ENCODE data around the gene FKBP4. TPM values are rescaled to one million over a fixed set of nuclear protein-coding genes. Genes with fewer than 3 reads are reported as not detected.

Gene FKBP4
- total RNA-seq, 1 donor from 2014 or later: 94.7 TPM

DNA sequence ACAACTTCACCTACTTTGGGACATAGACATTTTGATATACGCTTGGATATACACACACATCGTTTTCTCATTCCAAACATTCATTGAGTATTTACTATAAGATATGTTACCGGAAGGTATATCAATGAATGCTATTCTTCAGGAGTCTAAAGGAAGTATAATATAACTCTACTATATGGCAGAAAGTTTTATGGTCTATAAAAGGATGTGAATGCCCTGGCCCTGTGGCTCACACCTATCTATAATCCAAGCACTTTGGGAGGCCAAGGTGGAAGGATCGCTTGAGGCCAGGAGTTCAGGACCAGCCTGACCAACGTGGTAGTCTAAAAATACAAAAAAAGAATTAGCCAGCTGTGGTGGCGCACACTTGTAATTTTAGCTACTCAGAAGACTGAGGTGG, 34.5 kb downstream of the FKBP4 start:
- peaks cover 71% of the 10 kb centered on the region for H3K36me3 Mint-ChIP-seq (ENCODE audit: low read depth)
- TF ChIP-seq, protein P1, sequence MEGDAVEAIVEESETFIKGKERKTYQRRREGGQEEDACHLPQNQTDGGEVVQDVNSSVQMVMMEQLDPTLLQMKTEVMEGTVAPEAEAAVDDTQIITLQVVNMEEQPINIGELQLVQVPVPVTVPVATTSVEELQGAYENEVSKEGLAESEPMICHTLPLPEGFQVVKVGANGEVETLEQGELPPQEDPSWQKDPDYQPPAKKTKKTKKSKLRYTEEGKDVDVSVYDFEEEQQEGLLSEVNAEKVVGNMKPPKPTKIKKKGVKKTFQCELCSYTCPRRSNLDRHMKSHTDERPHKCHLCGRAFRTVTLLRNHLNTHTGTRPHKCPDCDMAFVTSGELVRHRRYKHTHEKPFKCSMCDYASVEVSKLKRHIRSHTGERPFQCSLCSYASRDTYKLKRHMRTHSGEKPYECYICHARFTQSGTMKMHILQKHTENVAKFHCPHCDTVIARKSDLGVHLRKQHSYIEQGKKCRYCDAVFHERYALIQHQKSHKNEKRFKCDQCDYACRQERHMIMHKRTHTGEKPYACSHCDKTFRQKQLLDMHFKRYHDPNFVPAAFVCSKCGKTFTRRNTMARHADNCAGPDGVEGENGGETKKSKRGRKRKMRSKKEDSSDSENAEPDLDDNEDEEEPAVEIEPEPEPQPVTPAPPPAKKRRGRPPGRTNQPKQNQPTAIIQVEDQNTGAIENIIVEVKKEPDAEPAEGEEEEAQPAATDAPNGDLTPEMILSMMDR (IDR thresholded peaks at IDR 0.05): no peak
- ChIA-PET POLR2A (no interaction called here), CTCF (no interaction called here)
- no peak overlapping the region for H3K4me3 Mint-ChIP-seq
- H3K9me3 Mint-ChIP-seq: no peaks in the 10 kb centered on the region
- H3K27ac Mint-ChIP-seq: no peak overlapping the region
- no peaks in the 10 kb centered on the region for H3K27me3 Mint-ChIP-seq
- H3K4me1 Mint-ChIP-seq: no peaks in the 10 kb centered on the region
- intact Hi-C loops (cut with micrococcal nuclease): no loop called here
- no peak for DNase-seq
- ATAC-seq (ENCODE audit: low read depth): no peak

DNA sequence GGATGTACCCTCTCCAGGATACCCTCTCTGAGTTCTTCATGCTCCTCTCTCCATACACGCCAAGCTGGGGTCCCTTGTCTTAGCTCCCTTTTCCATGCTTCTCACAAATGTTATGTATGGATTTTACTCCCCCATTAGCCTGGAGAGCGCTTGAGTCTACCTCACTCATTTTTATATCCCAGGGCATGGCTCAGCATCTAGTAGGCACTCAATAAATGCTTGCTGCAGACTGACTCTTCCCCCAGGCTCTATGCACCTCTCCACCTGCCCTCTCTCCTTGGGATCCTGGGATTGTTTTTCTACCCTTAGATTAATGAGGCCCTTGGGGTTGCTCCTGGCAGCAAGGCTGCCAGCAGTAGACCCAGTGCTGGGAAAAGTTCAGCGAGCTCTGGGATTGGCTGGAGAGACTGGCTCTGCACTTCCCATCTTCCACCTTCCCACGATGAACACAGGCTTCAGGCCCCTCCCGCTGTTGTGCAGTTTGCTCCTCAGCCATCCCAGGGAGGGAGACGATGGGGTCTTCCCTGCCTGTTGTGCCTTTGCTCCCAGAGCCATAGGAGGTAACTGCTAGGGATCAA, 37.9 kb downstream of the FKBP4 start:
- CTCF ChIA-PET: no interaction called here
- Mint-ChIP-seq H3K4me1 (peaks cover 4% of the 10 kb centered on the region), H3K4me3 (no peak overlapping the region), H3K9me3 (no peaks in the 10 kb centered on the region), H3K27ac (no peak overlapping the region), H3K27me3 (no peaks in the 10 kb centered on the region), H3K36me3 (ENCODE audit: low read depth) (peaks cover 44% of the 10 kb centered on the region)
- POLR2A ChIA-PET: no interaction called here
- DNase-seq (no peak), ATAC-seq (ENCODE audit: low read depth) (no peak)
- intact Hi-C loops (cut with micrococcal nuclease): no loop called here
- TF ChIP-seq, protein P1 (IDR thresholded peaks at IDR 0.05): no peak

DNA sequence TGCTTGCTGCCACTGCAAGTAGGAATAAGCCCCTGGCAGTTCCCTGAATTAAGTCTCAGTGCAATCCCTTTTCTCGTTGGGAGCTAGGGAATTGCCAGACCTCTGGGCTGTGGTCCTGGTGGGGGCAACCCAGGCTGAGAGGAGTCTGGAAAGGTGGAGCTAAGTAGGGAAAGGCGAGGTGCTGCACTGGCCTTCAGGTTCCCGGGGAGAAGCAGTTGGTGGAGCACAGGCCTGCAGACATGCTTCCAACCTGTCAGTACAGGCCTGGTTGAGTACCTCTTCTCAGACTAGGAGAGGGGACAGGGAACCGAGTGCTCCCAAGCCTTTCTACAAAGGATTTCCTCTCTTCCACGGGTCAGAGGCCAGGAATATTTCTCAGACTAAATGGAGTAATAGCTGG, 38.6 kb downstream of the FKBP4 start:
- ChIA-PET CTCF (no interaction called here), POLR2A (no interaction called here)
- Mint-ChIP-seq H3K27me3 (no peaks in the 10 kb centered on the region), H3K27ac (no peak overlapping the region), H3K9me3 (no peaks in the 10 kb centered on the region), H3K4me1 (peaks cover 4% of the 10 kb centered on the region), H3K36me3 (ENCODE audit: low read depth) (peaks cover 40% of the 10 kb centered on the region), H3K4me3 (no peak overlapping the region)
- intact Hi-C loops (cut with micrococcal nuclease): no loop called here
- TF ChIP-seq, protein P1 (IDR thresholded peaks at IDR 0.05): no peak
- ATAC-seq (ENCODE audit: low read depth): no peak
- DNase-seq: no peak

DNA sequence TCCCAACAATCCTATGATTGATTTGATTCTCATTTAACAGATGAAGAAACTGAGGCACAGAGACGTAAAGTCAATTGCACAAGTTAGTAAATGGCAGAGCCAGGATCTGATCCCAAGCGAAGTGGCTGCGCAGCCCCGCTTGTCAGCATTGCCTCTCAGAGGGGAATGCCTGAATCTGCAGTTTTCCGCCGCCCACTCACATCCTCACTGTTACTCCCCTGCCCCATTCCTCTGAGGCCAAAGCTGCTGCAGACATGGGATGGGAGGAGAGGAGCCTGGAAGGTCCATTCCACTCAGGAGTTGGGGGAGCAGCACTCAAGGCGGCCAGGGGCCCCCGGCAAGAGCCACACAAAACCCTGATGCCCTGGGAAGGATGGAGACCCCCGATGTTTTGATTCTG, 39.0 kb downstream of the FKBP4 start:
- DNase-seq (no peak), ATAC-seq (ENCODE audit: low read depth) (no peak)
- CTCF ChIA-PET: no interaction called here
- H3K9me3 Mint-ChIP-seq: no peaks in the 10 kb centered on the region
- TF ChIP-seq, protein P1 (IDR thresholded peaks at IDR 0.05): no peak
- H3K27me3 Mint-ChIP-seq: no peaks in the 10 kb centered on the region
- no peak overlapping the region for H3K27ac Mint-ChIP-seq
- intact Hi-C loops (cut with micrococcal nuclease): no loop called here
- no peak overlapping the region for H3K4me3 Mint-ChIP-seq
- H3K4me1 Mint-ChIP-seq: peaks cover 4% of the 10 kb centered on the region
- peaks cover 40% of the 10 kb centered on the region for H3K36me3 Mint-ChIP-seq (ENCODE audit: low read depth)
- POLR2A ChIA-PET: no interaction called here

DNA sequence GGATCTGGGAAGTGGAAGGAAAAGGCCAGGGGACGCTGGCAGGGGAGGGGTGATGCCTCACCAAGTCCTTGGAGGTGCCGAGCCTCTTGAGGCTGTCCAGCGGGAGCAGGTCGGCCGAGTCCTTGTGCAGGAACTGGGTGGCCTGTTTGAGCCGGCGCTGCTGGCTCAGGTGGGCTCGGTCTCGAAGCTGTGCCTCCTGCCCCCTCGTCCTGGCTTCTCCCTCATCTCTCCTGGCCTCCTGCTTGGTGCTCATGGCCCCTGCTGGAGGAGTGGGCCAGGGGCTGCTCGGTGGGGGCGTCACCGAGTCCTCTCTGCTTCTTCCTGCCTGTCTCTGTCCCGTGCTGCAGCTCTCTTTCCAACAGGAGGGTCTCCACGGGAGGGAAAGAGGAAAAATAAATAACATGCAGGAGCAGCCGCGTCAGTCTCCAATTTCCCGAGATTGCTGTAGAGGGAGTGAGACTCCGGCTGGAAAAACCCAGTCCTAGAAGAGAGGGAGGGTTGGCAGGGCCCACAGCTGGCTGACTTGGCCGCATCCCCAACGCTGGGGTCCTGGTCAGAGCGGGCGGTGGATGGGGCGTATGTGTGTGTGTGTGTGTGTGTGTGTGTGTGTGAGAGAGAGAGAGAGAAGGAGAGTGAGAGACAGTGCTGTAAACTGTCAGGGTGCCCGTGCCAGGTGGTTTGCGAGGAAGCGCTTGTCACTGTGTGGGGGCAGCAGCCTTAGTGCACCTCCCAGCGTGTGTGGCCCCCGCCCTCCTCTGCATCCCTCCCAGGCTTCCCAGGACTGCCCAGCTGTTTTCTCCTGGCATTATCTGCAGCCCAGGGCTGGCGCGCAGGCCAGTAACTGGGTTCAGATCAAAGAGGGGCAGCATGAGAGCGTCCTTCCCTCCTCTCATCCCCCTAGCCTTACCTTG, 40.1 kb downstream of the FKBP4 start, which contains the start of gene NRIP2:
NRIP2 (minus strand) TSS at position 455 of the 911 bp plus-strand sequence; CDS start at position 403, 52 bp downstream.
- Mint-ChIP-seq H3K4me1 (peaks cover 4% of the 10 kb centered on the region), H3K4me3 (no peak within 1 kb of the TSS), H3K9me3 (no peaks in the 10 kb centered on the region), H3K27me3 (no peaks in the 10 kb centered on the region), H3K36me3 (ENCODE audit: low read depth) (peaks cover 43% of the 10 kb centered on the region), H3K27ac (no peak within 1 kb of the TSS)
- ChIA-PET POLR2A (interaction anchor here (0.6 kb wide), 1 partner anchor 18 kb away, joined by 4 read pairs; no protein-coding TSS in a partner anchor), CTCF (no interaction called here)
- DNase-seq (no peak), ATAC-seq (ENCODE audit: low read depth) (no peak)
- TF ChIP-seq, protein P1 (IDR thresholded peaks at IDR 0.05): no peak
- intact Hi-C loops (cut with micrococcal nuclease): no loop called here
